ENCODE data around the gene KLK5.
"Not testable (repeated sequence)": the region's sequence is repeated elsewhere in the genome, so short reads cannot be mapped to it uniquely, and the experiment has no call there.

The KLK5 gene

GRCh38 chr19:50952910-50953309 lies at the start of gene KLK5:
TSS of gene KLK5 (minus strand) at chr19:50953038. CDS start at chr19:50952657, 381 bp downstream.
- no peak for DNase-seq (ENCODE audit: low spot score)

- no peak for DNase-seq (ENCODE audit: low spot score)
Observed at GRCh38 chr19:51002089-51002532, 49.3 kb upstream of the KLK5 start.

GRCh38 chr19:51001515-51001914 lies 48.7 kb upstream of the KLK5 start, which contains the start of gene KLK8:
TSS of gene KLK8 (minus strand) at chr19:51001604. CDS start at chr19:51001167, 437 bp downstream.
- no peak for DNase-seq (ENCODE audit: low spot score)

GRCh38 chr19:51000981-51001380 lies 48.1 kb upstream of the KLK5 start:
- no peak for DNase-seq (ENCODE audit: low spot score)

GRCh38 chr19:51000426-51000825 lies 47.6 kb upstream of the KLK5 start:
- DNase-seq (ENCODE audit: low spot score), result no peak

GRCh38 chr19:50998686-50999085 lies 45.8 kb upstream of the KLK5 start:
- no peak for DNase-seq (ENCODE audit: low spot score)

GRCh38 chr19:50998061-50998460 lies 45.2 kb upstream of the KLK5 start:
- DNase-seq (ENCODE audit: low spot score), result no peak

GRCh38 chr19:50994129-50994528 lies 41.3 kb upstream of the KLK5 start:
- no peak for DNase-seq (ENCODE audit: low spot score)

GRCh38 chr19:50992666-50993035 lies 39.8 kb upstream of the KLK5 start:
- no peak for DNase-seq (ENCODE audit: low spot score)

- not testable (repeated sequence) for DNase-seq (ENCODE audit: low spot score)
Observed at GRCh38 chr19:50984416-50984815, 31.6 kb upstream of the KLK5 start.

- no peak for DNase-seq (ENCODE audit: low spot score)
Observed at GRCh38 chr19:50983625-50984292, 30.9 kb upstream of the KLK5 start, which contains the start of gene KLK7. TSS of gene KLK7 (minus strand) at chr19:50983917. CDS start at chr19:50982399, 1,518 bp downstream.

GRCh38 chr19:50982186-50982585 lies 29.3 kb upstream of the KLK5 start:
- DNase-seq (ENCODE audit: low spot score), result no peak

- DNase-seq (ENCODE audit: low spot score), result no peak
Observed at GRCh38 chr19:50981587-50982146, 28.8 kb upstream of the KLK5 start.

GRCh38 chr19:50980208-50980607 lies 27.4 kb upstream of the KLK5 start:
- DNase-seq (ENCODE audit: low spot score), result no peak

GRCh38 chr19:50979758-50980157 lies 26.9 kb upstream of the KLK5 start:
- no peak for DNase-seq (ENCODE audit: low spot score)

- no peak for DNase-seq (ENCODE audit: low spot score)
Observed at GRCh38 chr19:50978772-50979390, 26.0 kb upstream of the KLK5 start.

GRCh38 chr19:50977626-50978025 lies 24.8 kb upstream of the KLK5 start:
- no peak for DNase-seq (ENCODE audit: low spot score)

GRCh38 chr19:50975766-50976165 lies 22.9 kb upstream of the KLK5 start:
- DNase-seq (ENCODE audit: low spot score), result no peak

GRCh38 chr19:50974702-50975556 lies 22.1 kb upstream of the KLK5 start:
- DNase-seq (ENCODE audit: low spot score), result no peak

GRCh38 chr19:50972795-50973376 lies 20.0 kb upstream of the KLK5 start:
- no peak for DNase-seq (ENCODE audit: low spot score)

GRCh38 chr19:50969810-50970209 lies 17.0 kb upstream of the KLK5 start:
- not testable (repeated sequence) for DNase-seq (ENCODE audit: low spot score)

GRCh38 chr19:50969413-50969760 lies 16.5 kb upstream of the KLK5 start, which contains the start of gene KLK6:
TSS of gene KLK6 (minus strand) at chr19:50969591. CDS start at chr19:50968104, 1,487 bp downstream.
- DNase-seq (ENCODE audit: low spot score), result no peak

All from AG08396 (cell line).